C4-2B (cell line): ENCODE results near the gene KIDINS220.

Experiments used
- CTCF ChIP-seq: fragments of 450-650 bp; conservative IDR thresholded peaks from 2 replicates; pipeline ENCODE4 v1.5.1; 2017; ENCODE audit warnings: mild to moderate bottlenecking
- ZFX ChIP-seq: fragments of 450-650 bp; IDR thresholded peaks from 2 replicates; pipeline ENCODE4 v1.6.1; 2017

- no peak for TF ChIP-seq CTCF
- no peak for TF ChIP-seq ZFX
Measured at GRCh38 chr2:8847400-8847799, 10.0 kb upstream of the KIDINS220 start.
